ENCODE measurements around the gene TMEM269.

The TMEM269 gene, protein sequence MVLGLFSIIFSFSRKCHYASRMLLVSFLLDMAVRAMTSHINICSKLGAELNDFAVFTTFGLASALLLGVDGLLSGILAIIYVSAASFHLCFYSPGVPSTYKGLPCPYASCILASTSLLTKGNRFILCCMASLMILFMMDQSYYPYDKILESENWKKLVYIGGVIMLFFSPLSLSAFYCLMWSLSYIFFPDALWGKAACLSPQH

GRCh38 chr1:42784946-42785693 lies at the start of gene TMEM269:
Gene TMEM269 (plus strand): TSS chr1:42784991. CDS start chr1:42789894, 4,903 bp downstream.
- no peak for DNase-seq

DNA sequence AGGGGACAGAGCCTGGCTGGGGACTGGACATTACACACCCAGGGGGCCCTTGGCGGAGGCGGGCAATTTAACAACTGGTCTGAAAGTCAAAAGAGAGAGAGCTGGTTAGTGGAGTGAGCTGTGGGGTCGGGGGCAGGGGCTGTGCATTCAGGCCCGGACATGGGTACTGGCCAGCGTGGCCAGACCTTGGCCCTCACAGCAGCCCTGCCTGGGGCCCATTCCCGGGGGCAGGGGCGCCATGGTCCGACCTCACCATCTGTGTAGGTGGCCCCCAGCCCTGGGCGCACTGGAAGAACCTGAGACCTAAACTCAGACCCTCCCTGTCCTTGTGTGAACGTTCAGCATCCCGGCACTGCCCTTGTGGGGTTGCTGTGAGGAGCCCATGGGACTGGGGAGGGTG lies 49.7 kb upstream of the TMEM269 start:
- DNase-seq, result no peak

GRCh38 chr1:42735477-42736105 lies 49.2 kb upstream of the TMEM269 start:
- no peak for DNase-seq

- DNase-seq, result no peak
These were observed 48.6 kb upstream of the TMEM269 start for GRCh38 chr1:42736152-42736551.

DNA sequence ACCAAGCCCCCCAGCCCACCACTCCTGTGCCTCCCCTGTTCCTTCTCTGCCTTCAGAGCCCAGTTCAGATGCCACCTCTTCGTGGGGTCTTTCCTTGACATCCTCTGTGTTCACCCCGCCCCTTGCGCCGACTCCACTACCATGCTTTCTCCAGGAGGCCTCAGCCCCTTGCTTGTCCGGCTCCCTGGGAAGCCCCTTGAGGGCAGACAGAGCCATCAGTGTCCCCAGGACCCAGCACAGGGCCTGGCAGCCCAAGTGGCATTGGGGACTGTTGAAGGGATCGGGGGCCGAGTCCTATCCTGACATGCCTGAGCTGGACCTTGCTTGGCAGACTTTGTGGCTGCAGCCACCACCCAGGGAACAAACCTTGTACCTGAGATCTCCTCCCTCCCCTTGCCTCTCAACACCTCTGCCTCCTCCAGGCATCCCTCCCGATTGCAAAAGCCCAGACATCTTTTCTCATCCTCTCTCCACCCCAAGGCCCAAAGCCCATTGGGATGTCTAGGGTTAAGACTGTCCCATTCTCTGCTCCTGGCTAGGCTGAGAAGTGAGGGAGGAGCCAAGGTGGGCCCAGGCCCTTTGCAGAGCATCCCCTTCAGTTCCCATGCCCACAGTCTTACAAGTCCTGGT lies 48.1 kb upstream of the TMEM269 start:
- no peak for DNase-seq

GRCh38 chr1:42737257-42737656 lies 47.5 kb upstream of the TMEM269 start:
- no peak for DNase-seq

DNA sequence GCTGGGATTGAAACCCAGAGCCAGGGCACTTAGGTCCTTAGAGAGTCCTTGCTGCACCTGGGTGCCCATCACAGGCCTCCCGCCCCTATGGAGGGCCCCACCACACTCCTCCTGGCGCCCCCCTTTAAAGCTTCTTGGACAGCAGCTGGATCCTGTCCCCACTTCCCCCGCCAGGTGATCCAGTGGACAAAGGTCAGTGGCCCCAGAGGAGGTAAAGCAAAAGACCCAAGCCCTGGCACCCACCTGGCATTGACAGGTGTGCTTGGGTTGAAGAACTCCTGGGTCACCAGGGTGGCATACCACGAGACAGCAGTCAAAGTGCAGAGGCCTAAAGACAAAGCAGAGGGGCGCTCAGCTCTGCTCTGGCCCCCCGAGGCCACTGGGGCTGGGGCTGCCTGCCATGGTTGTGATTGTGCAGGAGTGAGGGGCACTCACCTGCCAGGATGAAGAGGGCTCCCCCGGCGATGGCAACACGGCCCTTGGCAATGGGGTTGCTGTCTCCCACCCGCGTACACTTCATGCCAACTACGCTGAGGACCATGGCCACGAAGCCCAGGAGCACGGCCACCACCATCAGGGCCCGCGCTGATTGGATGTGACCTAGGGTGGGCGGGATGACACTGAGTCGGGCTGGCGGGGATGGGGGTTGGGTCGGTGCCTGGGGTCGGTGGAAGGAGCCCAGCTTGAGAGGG lies 46.7 kb upstream of the TMEM269 start:
- DNase-seq, result no peak

DNA sequence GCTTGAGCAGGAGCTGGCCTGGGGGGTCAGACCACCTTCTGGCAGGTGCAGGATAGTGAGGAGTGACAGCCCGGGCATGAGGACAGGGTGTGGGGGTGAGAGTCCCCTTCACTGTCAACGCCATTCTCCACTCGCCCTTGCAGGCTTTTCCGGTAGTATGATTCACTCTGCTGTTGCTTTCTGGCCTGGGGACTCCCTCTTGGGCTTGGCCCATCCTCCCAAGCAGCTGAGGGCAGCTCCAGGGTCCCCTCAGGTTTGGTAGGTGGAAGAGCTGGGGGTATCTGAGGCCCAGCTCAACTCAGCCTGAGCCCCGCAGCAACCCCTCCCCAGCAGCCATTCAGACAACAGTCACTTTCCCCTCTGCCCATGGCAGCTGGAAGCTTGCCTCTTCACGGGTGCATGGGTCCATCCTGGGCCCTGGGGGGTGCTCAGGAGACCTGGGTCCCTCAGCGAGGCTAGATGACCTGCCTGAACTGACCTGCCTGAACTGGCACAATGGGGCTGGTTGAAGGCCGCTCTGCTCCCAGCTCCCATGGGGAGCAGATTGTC lies 46.0 kb upstream of the TMEM269 start:
- DNase-seq, result no peak

- no peak for DNase-seq
These were observed 44.8 kb upstream of the TMEM269 start, which contains the start of gene CLDN19 for GRCh38 chr1:42739753-42740700. Gene CLDN19 (minus strand): TSS chr1:42740236. CDS start chr1:42740063, 173 bp downstream.

DNA sequence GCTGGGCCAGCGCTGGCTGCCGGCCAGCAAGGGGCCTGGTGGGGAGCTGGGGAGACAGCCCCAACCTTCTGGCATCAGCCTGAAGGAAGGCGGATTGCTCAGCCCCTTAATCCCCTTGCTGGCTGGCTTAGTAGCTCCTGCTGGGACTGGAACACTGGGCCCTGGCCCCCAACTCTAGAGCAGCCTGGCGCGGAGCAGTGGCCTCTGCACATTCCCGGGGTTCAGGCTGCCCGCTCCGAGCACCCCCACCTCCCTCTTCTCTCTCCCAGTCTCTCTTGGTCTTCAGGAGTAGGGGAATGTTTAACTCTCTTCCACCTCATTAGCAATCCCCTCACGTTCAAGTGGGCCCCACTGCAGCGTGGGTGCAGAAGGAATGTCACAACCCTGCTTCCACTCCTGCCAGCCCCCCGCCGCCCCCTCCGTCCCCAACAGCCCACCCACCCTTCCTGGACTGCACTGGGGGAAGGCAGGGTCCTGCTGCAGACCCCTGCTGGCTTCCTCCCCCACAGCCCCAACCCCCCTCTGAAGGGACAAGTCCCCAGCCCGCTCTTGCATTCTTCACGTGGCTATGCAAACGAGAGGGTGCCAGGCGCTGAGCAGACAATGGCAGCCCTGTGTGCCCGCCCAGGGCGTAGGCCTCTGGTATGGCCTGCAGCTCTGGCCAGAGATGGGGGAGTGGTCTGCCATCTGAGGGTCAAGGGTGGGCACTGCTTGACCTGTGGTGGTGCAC lies 43.8 kb upstream of the TMEM269 start:
- no peak for DNase-seq

DNA sequence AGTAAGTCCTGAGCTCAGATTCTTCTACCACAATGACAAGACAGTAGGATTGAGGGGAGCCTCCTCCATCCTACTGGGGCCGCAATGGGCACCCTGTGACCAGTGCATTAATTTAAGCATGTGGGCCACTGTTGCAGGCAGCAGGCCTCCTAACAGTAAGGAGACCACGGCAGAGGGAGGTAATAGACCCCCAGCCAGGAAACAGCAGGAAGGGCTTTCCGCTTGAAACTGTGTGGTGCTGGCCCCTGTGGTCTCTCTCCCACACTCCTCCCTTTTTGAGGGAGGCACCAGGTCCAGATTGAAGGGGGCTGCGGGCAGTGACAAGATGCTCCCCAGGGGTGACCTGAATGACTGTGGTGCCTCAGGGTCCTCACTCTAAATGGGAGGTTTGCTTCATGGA lies 43.1 kb upstream of the TMEM269 start:
- no peak for DNase-seq

DNA sequence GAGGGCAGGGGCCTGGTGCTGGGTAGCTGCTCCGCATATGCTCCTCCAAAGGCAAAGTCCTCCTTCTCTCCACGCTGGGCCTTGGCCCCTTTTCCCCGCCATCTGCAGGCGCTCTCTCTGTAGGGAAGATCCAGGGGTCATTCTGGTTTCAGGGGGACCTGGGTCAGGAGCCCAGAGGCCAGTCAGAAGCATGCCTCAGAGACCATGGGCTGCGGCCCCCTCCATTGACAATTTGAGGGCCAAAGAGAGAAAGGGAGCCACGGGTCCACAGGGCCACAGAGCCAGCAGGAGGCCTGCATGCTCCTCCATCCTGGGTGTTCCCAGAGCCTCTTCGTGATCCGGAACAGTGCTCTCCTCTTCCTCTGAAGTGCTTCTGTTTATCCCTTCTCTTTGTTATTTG lies 42.6 kb upstream of the TMEM269 start:
- DNase-seq, result no peak

- DNase-seq, result no peak
These were observed 42.0 kb upstream of the TMEM269 start for GRCh38 chr1:42742617-42743316.

- no peak for DNase-seq
These were observed 41.3 kb upstream of the TMEM269 start for GRCh38 chr1:42743317-42744147.

DNA sequence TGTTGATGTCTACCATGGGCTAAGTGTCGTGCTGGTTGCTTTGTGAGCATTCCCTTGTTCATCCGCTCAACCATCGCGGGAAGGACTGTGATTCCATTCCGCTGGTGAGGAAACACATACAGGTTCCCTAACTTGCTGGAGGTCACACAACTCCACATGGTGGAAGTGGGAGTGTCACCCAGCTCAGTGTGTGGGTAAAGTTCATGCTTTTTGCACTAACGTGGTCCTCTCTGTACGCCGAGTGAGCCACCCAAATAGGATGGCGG lies 40.7 kb upstream of the TMEM269 start:
- no peak for DNase-seq

DNA sequence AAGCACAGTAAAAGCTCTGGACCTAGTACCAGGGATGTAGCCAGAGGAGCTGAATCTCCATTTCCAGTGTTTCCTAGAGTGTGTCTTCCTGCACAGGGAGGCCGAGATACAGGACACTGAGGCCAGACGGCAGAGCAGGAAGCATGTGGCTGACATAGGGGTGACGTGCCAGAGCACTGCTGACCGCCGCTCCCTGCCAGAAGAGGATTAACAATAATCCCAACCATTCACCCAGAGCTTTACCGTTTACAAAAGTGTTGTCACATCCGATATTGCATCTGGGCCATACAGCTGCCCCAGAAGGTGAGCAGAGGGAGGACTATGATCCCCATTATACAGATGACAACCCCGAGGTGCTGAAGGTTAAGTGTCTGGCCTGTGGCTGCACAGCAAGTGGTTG lies 38.9 kb upstream of the TMEM269 start:
- no peak for DNase-seq

DNA sequence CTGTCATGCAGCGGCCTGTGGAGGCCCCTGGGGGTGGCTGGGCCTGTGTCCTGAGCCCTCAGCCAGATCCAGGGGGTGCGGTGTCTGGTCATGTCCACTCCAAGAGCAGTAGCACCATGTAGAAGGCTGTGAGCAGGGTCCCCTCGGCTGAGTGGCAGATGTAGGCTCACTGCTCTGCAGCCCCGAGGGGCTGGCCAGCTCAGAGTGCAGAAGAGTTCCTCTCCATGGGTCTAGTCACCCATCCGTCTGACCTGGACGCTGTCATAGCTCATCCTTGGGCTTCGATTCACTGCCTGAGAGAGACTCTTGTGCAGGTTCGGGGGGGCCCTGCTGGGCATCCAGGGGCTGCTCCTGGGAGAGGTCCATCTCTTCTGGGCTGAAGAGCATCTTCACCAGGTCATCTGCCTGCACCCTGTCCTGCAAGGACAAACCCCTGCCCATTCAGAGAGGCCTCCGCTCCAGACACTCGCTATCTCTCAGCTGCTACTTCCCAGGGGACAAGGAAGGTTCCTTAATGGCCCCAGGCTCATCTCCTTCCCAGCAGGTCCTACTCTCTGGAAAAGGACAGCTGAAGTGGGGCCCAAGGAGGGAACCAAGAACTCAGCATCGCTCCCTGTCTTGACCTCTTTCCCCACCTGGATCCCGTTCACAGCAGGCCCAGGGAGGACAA lies 38.2 kb upstream of the TMEM269 start:
- DNase-seq, result no peak

GRCh38 chr1:42747125-42747524 lies 37.7 kb upstream of the TMEM269 start:
- no peak for DNase-seq

DNA sequence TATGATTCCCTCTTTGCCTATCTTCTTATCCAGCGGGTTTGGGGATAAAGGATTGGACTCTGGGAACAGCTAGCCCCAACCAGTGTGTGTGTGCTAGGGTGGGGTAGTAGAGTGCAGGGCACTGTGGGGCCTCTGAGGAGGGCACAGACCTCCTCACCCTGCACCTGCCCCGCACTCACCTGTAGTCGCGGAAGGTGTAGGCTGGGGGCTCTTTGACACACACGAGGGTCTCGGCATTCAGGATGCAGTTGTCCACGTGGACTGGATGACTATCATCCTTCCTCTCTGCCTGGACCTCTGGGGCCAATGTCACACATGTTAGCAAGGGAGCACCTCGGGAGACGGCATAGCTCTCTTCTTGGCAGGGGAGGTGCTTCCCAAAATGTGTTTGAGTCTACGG lies 36.8 kb upstream of the TMEM269 start:
- no peak for DNase-seq
